GM12872 (cell line): ENCODE results near the gene CD55.

ENCODE experiments used
- CTCF ChIP-seq: IDR thresholded peaks from 3 replicates; pipeline ENCODE4 v1.5.1; 2011; ENCODE audit warnings: low read depth, mild to moderate bottlenecking, low read length, moderate library complexity; ENCODE audit not compliant: insufficient read depth

Gene CD55

GRCh38 chr1:207298186-207298585 lies 23.3 kb upstream of the CD55 start:
- TF ChIP-seq CTCF = no peak

- TF ChIP-seq CTCF = no peak
Observed at GRCh38 chr1:207298636-207299398, 22.7 kb upstream of the CD55 start.

GRCh38 chr1:207300970-207301369 lies 20.5 kb upstream of the CD55 start:
- TF ChIP-seq CTCF = no peak

GRCh38 chr1:207302618-207303393 lies 18.7 kb upstream of the CD55 start:
- no peak for TF ChIP-seq CTCF

- TF ChIP-seq CTCF = no peak
Observed at GRCh38 chr1:207304710-207305488, 16.6 kb upstream of the CD55 start.

- TF ChIP-seq CTCF = no peak
Observed at GRCh38 chr1:207305489-207305873, 16.0 kb upstream of the CD55 start.

GRCh38 chr1:207306023-207306422 lies 15.5 kb upstream of the CD55 start:
- TF ChIP-seq CTCF = no peak
